HEK293T (cell line): ENCODE results near the gene REPIN1.
A peak's percentile ranks its signal among the peaks of the same experiment; 100 is the strongest.

ENCODE experiments used
- CTCF ChIA-PET: fragments of 350-600 bp; formaldehyde crosslinking; extraction: SDS; loops from one replicate; lab custom pipeline; 2021; ENCODE audit warnings: antibody characterized with exemption, inconsistent platforms; lab: Yijun Ruan, JAX
- POLR2A ChIA-PET: fragments of 350-600 bp; formaldehyde crosslinking; extraction: SDS; loops from one replicate; lab custom pipeline; 2020; ENCODE audit warnings: antibody characterized with exemption, inconsistent platforms; lab: Yijun Ruan, JAX
- DNase-seq: peaks from one replicate; pipeline ENCODE4 v3.0.0; 2012; ENCODE audit warnings: mixed read lengths; ENCODE audit errors: extremely low spot score
- ARNT ChIP-seq: fragments of 450-650 bp; IDR thresholded peaks from 2 replicates; pipeline ENCODE4 v1.6.1; 2017; ENCODE audit warnings: mild to moderate bottlenecking
- BHLHE40 ChIP-seq: fragments of 450-650 bp; IDR thresholded peaks from 2 replicates; pipeline ENCODE4 v1.6.1; 2016; ENCODE audit warnings: mild to moderate bottlenecking, moderate library complexity, borderline replicate concordance
- CTBP1 ChIP-seq: fragments of 450-650 bp; IDR thresholded peaks from 2 replicates; pipeline ENCODE4 v1.6.1; 2016; ENCODE audit warnings: borderline replicate concordance
- ELF4 ChIP-seq: fragments of 450-650 bp; IDR thresholded peaks from 2 replicates; pipeline ENCODE4 v1.6.1; 2017; ENCODE audit warnings: antibody characterized with exemption
- FOXA1 ChIP-seq: fragments of 450-650 bp; IDR thresholded peaks from 2 replicates; pipeline ENCODE4 v1.6.1; 2016; ENCODE audit warnings: mild to moderate bottlenecking
- FOXK2 ChIP-seq: fragments of 450-650 bp; IDR thresholded peaks from 2 replicates; pipeline ENCODE4 v1.6.1; 2016; ENCODE audit warnings: mild to moderate bottlenecking
- FOXM1 ChIP-seq: fragments of 450-650 bp; IDR thresholded peaks from 2 replicates; pipeline ENCODE4 v1.6.1; 2017; ENCODE audit warnings: mild to moderate bottlenecking, borderline replicate concordance
- HDGF ChIP-seq: fragments of 450-650 bp; IDR thresholded peaks from 2 replicates; pipeline ENCODE4 v1.6.1; 2017; ENCODE audit warnings: antibody characterized with exemption, borderline replicate concordance
- L3MBTL2 ChIP-seq: fragments of 450-650 bp; conservative IDR thresholded peaks from 2 replicates; pipeline ENCODE4 v1.6.1; 2016; ENCODE audit warnings: mild to moderate bottlenecking
- LEF1 ChIP-seq: fragments of 450-650 bp; IDR thresholded peaks from 2 replicates; pipeline ENCODE4 v1.6.1; 2017; ENCODE audit warnings: mild to moderate bottlenecking, borderline replicate concordance
- NFRKB ChIP-seq: fragments of 450-650 bp; IDR thresholded peaks from 2 replicates; pipeline ENCODE4 v1.6.1; 2016; ENCODE audit warnings: mild to moderate bottlenecking, moderate library complexity
- PKNOX1 ChIP-seq: fragments of 450-650 bp; IDR thresholded peaks from 2 replicates; pipeline ENCODE4 v1.6.1; 2016
- SP1 ChIP-seq: fragments of 450-650 bp; IDR thresholded peaks from 2 replicates; pipeline ENCODE4 v1.6.1; 2017
- SUZ12 ChIP-seq: fragments of 450-650 bp; IDR thresholded peaks from 2 replicates; pipeline ENCODE4 v1.6.1; 2016; ENCODE audit warnings: mild to moderate bottlenecking
- TARDBP ChIP-seq: fragments of 450-650 bp; IDR thresholded peaks from 2 replicates; pipeline ENCODE4 v1.6.1; 2016
- ZNF384 ChIP-seq: fragments of 450-650 bp; IDR thresholded peaks from 2 replicates; pipeline ENCODE4 v1.6.1; 2016

Gene REPIN1

DNA sequence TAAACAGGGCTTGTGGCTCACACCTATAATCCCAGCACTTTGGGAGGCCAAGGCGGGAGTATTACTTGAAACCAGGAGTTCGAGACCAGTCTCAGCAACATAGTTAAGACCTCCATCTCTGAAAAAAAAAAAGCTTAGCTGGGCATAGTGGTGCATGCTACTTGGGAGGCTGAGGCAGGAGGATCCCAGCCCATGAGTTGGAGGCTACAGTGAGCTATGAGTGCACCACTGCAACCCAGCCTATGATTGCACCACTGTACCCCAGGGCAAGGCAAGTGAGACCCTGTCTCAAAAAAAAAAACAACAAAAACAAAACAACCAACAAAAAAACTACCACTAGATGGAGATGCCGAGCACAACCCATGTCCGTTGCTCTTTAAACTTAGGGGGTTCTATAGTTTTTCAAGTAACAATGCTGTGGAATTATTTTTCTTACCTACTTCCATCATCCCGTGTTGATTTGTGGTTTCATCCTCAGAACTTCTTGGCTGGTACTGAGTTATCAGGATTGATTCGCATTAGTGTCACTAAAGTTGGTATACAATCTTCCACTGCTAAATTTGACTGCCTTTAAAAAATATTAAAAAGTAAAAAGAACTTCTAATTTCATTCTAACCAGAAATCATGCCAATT lies 12.2 kb upstream of the REPIN1 start:
- POLR2A ChIA-PET, result interaction anchor here (3.4 kb wide), 1 partner anchor 13 kb away, joined by 22 read pairs; the partner anchor contains the start of gene REPIN1
- CTCF ChIA-PET, result interaction anchor here (0.5 to 2.5 kb wide), 5 partner anchors 10 to 1442 kb away, joined by 3 to 10 read pairs (median 7); no protein-coding TSS in a partner anchor
- TF ChIP-seq SUZ12 (no peak), ZNF384 (peak; percentile 86)
- peak; percentile 65 for DNase-seq

- TF ChIP-seq ZNF384, result no peak
- no peak for TF ChIP-seq CTBP1
- TF ChIP-seq ELF4, result no peak
- no peak for TF ChIP-seq SP1
- no peak for TF ChIP-seq FOXA1
- no peak for DNase-seq
- ChIA-PET POLR2A (interaction anchor here (0.6 to 1.8 kb wide), 2 partner anchors 11 to 21 kb away, joined by 5 to 11 read pairs; partner anchors contain the start of gene REPIN1), CTCF (interaction anchor here (2.4 to 2.5 kb wide), 2 partner anchors 9 to 19 kb away, joined by 9 to 10 read pairs; no protein-coding TSS in a partner anchor)
Observed at GRCh38 chr7:150357270-150357669, 11.4 kb upstream of the REPIN1 start.

DNA sequence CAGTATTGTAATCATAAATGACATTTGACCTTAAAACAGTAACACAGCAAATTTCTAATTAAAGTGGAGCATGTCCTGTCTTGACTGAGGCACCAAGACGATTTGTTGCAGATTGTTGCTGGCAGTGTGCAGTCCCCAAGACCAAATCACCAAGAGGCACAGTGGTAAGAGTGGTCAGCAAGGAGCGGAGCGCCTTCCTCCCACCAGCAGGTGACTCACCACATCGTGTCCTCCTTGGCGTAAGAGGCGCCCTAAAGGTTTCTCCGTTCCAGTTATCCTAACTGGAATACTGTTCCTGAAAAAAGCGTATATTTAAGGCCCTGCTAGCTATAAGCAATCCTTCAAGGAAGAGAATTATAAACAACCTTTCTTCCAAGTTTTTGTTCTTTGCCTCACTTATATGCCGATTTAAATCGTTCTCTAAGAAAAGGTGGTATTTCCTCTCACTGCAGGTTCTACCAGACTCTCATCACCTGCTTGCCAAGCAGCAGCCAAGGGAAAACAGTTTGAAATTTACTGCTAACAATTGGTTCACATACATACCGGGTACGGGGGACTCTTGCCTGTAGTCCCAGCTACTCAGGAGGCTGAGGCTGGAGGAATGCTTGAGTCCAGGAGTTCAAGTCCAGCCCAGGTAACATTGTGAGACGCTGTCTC lies 10.7 kb upstream of the REPIN1 start:
- no peak for TF ChIP-seq FOXK2
- TF ChIP-seq SP1, result no peak
- no peak for TF ChIP-seq SUZ12
- TF ChIP-seq ARNT, result no peak
- no peak for TF ChIP-seq ELF4
- no peak for TF ChIP-seq CTBP1
- no peak for TF ChIP-seq FOXM1
- TF ChIP-seq HDGF, result no peak
- no peak for TF ChIP-seq L3MBTL2
- no peak for TF ChIP-seq LEF1
- no peak for TF ChIP-seq BHLHE40
- no peak for TF ChIP-seq NFRKB
- no peak for TF ChIP-seq TARDBP
- no peak for TF ChIP-seq PKNOX1
- no peak for TF ChIP-seq ZNF384
- TF ChIP-seq FOXA1, result no peak
- ChIA-PET POLR2A (interaction anchor here (0.6 to 1.8 kb wide), 2 partner anchors 10 to 20 kb away, joined by 5 to 11 read pairs; partner anchors contain the start of gene REPIN1), CTCF (interaction anchor here (0.6 kb wide), 1 partner anchor 10 kb away, joined by 4 read pairs; no protein-coding TSS in a partner anchor)
- DNase-seq, result no peak

GRCh38 chr7:150358433-150358832 lies 10.2 kb upstream of the REPIN1 start:
- DNase-seq, result no peak
- POLR2A ChIA-PET, result interaction anchor here (1.8 kb wide), 1 partner anchor 10 kb away, joined by 11 read pairs; the partner anchor contains the start of gene REPIN1
- TF ChIP-seq PKNOX1, result no peak
- TF ChIP-seq ARNT, result no peak
- no peak for TF ChIP-seq CTBP1
- no peak for TF ChIP-seq ELF4
- TF ChIP-seq BHLHE40, result no peak
- TF ChIP-seq FOXM1, result no peak
- no peak for TF ChIP-seq LEF1
- no peak for TF ChIP-seq SUZ12
- no peak for TF ChIP-seq HDGF
- no peak for TF ChIP-seq FOXK2
- TF ChIP-seq FOXA1, result no peak
- no peak for TF ChIP-seq NFRKB
- no peak for TF ChIP-seq TARDBP
- TF ChIP-seq ZNF384, result no peak
- TF ChIP-seq SP1, result no peak
- TF ChIP-seq L3MBTL2, result no peak
- CTCF ChIA-PET, result no interaction called here

DNA sequence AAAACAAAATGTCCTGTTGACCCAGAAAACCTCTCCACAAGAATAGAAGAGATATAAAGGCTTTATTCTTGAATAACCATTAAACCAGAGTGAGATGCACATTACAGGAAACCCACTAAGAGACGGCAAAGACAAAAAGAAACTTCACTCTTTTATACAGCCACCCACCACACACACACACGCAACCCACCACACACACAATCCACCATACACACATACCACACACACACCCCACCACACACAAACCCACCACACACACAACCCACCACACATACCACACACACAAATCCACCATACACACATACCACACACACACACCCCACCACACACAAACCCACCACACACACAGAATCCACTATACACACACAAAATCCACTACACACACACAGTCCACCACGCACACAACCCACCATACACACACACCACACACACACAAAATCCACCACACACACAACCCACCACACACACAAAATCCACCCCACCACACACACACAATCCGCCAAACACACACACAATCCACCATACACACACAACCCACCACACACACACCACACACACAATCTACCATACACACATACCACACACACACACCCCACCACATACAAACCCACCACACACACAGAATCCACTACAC lies 9.5 kb upstream of the REPIN1 start:
- TF ChIP-seq ZNF384, result no peak
- no peak for TF ChIP-seq ARNT
- no peak for TF ChIP-seq HDGF
- TF ChIP-seq FOXK2, result no peak
- ChIA-PET CTCF (no interaction called here), POLR2A (interaction anchor here (1.8 kb wide), 1 partner anchor 9 kb away, joined by 11 read pairs; the partner anchor contains the start of gene REPIN1)
- no peak for DNase-seq

GRCh38 chr7:150359622-150360362 lies 8.8 kb upstream of the REPIN1 start:
- CTCF ChIA-PET, result no interaction called here
- no peak for DNase-seq
- POLR2A ChIA-PET, result interaction anchor here (1.0 to 3.6 kb wide), 3 partner anchors 10 to 37 kb away, joined by 3 to 10 read pairs (median 3); partner anchors contain the start of genes ACTR3C and LRRC61
- no peak for TF ChIP-seq SUZ12
- TF ChIP-seq TARDBP, result peak; percentile 59
